NCI-H82 treated with DMSO at 0.1 percent for 48 hours (cell line): Measurements from ENCODE around the gene YWHAG.
"Not testable (repeated sequence)": the region's sequence is repeated elsewhere in the genome, so short reads cannot be mapped to it uniquely, and the experiment has no call there.

Source experiments
- DNase-seq: peaks from one replicate; lab custom pipeline; 2025; ENCODE audit not compliant: unreplicated experiment; lab: John Stamatoyannopoulos, UW

YWHAG gene

DNA sequence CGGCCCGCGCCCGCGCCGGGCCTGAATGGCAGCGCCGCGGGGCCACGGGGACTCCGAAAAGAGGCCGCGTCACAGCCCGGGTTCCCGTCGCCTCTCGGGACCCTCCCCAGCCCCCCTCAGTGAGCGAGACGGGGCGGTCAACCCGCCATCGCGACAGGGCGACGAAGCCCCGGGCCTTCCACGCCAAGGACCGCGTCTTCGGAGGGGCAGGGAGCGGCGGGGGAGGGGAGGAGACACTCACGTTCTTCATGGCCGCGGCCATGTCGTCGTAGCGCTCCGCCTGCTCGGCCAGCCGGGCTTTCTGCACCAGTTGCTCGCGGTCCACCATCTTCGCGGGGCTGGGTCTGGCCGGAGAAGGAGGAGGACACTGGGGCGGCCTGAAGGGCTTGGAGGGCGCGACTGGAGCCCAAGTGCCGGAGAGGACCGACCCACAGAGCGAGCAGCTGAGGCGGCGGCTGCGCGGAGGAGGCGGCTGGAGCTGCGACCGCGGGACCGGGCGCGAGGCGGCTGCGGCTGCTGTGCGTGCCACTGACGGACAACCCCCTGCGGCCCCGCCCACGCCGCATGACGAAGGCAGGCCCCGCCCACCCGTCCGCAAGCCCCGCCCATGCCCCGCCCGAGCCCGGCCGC lies at the start of gene YWHAG:
YWHAG (minus strand) TSS at position 511 of the 630 bp plus-strand sequence; CDS start at position 328, 183 bp downstream.
- peak; percentile 69 for DNase-seq

DNA sequence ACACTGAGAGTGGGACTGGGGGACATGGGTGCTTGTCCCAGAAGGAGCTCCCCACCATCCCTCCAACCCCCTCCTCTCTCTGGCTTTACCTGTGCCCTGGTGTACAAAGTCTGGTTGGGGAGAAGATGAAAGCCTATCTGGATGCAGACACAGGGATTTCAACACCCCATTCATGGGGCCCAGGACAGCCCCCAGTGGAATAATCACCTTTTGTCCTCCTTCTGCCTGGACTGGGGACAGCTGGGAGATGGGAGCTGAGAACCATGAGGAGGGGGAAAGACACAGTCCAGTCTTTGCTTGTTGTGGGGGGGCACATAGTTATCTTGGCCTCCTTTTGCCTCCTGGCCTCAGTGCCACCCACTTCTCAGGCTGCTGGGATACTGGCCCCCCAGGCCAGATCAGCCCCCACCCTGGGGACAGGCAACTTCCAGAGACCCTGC lies 49.4 kb upstream of the YWHAG start:
- no peak for DNase-seq

DNA sequence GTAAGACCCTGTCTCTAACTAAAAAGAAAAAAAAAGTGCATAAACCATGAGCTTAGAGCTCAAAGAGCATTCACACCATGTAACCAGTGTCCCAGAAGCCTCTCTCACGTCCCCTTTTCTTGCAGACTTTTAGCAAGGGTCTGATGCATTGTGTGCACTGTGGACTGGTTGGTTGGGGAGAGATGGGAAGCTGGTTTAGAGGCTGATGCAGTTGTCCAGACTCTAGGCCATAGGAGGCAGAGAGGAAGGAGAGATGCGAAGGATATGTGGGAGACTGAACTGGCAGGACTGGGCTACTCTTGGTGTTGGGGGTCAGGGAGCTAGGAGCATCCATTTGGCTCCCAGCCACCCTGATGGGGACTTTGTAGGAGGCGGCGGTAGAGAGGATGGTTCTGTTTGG lies 48.9 kb upstream of the YWHAG start:
- no peak for DNase-seq

DNA sequence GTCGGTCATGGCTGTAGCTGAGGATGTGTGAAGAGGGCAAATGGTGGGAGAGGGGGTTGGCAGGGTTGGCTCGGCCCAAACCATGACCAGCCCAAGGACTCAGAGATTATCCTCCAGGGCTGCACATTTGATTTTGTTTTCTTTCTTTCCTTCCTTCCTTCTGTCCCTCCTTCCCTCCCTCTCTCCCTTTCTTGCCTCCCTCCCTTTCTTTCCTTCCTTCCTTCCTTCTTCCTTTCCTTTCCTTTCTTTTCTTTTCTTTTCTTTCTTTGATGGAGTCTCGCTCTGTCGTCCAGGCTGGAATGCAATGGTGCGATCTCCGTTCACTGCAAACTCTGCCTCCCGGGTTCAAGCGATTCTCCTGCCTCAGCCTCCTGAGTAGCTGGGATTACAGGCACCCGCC lies 46.9 kb upstream of the YWHAG start:
- DNase-seq = no peak

DNA sequence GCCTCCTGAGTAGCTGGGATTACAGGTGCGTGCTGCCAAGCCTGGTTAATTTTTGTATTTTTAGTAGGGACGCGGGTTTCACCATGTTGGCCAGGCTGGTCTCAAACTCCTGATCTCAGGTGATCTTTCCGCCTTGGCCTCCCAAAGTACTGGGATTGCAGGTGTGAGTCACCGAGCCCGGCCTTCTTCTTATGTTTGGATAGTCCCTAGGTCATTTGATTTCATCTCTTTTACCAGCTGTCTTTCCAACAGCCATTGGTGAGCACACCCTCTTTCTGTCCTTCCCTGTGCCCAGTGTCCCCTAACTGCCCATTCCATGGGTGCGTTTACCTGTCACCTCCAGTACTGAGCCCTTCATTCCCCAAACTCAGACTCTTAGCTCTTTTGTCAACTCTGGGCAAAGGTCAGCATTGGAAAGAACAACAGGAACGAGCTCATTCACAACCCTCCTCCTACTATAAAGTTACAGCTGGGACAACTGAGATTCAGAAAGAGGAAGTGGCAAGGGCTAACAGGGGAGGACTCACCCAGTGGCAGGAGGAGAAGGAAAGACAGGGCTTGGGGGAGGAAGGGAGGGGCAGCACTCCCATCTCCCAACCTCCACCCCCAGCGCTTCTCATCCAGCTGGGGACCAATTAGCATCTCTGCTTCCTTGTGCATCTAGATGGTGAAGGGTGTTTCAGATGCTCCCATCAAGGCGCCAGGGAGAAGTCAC lies 45.1 kb upstream of the YWHAG start:
- no peak for DNase-seq

DNA sequence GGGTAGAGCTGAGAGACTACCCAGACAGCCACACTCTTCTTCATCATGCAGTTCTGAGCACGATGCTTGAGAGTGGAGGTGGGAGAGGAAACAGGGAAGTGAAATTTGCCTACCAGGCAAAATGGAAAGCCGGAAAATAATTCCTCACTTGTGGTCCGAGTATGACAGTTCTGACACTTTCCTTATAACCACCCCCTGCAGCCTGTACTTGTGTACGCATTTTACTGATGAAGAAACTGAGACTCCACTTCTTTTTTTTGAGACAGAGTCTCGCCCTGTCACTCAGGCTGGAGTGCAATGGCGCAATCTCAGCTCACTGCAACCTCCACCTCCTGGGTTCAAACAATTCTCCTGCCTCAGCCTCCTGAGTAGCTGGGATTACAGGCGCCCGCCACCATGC lies 44.3 kb upstream of the YWHAG start:
- DNase-seq = not testable (repeated sequence)

DNA sequence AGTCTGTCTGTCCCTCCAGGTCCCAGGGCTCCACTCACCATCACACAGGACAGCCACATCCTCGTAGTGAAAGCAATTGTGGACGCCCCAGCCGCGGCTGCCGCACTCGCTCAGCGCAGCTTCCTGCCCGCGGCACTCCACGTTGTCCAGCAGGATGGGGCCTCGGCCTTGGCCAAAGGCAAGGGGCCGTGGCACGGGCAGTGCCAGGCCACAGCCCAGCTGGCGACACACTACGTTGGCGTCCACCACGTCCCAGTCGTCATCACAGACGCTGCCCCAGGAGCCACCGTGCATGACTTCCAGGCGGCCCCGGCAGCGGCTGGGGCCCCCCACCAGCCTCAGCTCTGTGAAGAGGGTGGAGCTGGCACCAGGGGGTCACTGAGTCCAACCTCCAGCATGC lies 41.5 kb upstream of the YWHAG start:
- DNase-seq = no peak

DNA sequence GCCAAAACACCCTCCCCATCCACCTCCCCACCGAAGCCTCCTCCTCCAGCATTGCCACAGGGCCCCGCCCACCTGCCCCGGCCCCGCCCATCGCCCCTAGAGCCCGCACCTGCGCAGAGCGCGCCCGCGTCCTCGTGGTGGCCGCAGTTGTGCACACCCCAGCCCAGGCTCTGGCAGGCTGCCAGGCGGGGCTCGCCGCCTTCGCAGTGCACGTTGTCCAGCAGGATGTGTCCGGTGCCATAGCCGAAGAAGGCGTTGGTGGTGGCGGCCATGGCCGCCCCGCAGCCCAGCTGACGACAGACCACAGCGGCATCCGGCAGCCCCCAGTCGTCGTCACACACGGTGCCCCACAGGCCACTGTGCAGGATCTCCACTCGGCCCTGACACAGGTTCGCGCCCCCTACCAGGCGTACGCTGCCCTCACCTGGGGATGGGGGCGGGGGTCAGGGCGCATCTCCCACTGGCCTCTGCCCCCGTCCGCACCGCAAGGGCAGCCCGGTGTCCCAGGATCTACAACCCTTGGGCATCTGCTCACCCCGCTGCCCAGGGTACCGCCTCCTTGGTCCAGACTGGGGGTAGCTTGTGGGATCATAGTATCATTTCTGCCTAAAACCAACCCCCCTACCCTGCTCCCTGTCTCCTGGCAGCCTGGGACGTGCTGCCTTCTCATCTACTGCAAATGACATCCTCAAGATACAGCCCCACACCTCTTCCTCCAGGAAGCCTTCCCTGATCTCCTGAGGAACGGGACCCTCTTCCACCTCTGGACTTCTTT lies 38.8 kb upstream of the YWHAG start:
- peak; percentile 50 for DNase-seq

DNA sequence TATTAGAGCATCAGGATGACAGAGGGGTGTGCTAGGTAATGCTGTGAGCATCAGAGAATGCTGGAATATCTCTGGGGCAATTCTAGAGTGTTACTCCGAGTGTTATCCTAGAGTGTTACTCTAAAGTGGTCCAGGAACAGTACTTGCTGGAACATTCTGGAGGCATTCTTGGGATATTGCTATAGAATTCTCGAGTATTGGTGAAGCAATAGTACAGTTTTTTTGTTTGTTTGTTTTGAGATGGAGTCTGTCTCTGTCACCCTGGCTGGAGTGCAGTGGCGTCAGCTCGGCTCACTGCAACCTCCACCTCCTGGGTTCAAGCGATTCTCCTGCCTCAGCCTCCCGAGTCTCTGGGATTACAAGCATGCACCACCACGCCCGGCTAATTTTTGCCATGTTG lies 38.1 kb upstream of the YWHAG start:
- DNase-seq = no peak

DNA sequence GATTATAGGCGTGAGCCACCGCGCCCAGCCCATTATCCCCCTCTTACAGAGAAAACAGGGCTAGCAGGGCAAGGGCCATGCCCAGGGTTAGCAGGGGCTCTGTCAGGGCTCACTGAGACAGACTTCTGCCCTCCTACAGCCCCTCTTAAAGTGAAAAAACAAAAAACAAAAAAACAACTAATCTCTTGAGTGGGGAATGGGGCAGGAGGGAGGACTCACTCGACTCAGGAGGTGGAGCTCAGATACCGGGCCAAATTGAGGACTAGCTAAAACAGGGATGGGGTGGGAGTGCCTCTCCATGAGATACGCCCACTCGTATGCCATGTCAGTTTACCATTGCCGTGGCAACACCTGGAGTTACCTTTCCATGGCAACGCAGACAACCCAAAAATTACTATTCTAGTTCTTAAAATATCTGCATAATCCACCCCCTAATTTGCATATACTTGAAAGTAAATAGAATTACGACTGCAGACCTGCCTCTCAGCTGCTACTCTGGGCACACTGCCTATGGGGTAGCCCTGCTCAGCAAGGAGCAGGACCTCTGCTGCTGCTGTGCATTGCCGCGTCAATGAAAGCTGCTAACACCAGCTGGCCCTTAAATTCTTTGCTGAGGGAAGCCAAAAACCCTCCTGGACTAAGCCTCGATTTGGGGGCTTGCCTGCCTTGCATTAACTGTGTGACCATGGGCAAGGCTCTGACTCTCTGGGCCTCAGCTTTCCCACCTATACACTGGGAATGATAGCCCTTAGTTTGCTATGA lies 37.4 kb upstream of the YWHAG start:
- peak; percentile 85 for DNase-seq

DNA sequence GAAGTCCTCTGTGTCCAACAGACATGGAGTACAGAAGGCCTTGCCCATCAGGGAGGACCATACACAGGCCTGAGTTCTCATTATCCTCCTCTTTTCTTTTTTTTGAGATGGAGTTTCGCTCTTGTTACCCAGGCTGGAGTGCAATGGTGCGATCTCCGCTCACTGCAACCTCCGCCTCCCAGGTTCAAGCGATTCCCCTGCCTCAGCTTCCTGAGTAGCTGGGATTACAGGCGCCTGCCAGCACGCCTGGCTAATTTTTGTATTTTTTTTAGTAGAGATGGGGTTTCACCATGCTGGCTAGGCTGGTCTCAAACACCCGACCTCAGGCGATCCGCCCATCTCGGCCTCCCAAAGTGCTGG lies 36.8 kb upstream of the YWHAG start:
- not testable (repeated sequence) for DNase-seq

DNA sequence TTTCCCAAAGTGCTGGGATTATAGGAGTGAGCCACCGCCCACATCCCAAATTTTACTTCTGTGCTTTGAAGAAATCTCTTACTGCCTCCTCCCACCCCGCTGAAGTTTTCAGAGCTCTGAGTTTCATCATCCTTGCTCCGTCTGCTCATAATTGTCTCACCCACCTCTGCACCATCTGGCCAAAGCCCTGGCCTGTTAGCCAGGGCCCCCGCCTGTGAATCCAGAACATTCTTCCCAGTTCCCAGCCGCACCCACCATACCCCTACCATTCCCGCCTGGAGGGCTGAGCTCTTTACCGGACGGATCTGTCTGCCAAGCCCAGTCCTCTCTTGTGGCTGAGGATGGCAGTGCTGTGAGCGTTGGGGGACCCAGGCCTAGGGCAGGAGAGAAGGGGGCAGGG lies 36.2 kb upstream of the YWHAG start:
- peak; percentile 81 for DNase-seq

DNA sequence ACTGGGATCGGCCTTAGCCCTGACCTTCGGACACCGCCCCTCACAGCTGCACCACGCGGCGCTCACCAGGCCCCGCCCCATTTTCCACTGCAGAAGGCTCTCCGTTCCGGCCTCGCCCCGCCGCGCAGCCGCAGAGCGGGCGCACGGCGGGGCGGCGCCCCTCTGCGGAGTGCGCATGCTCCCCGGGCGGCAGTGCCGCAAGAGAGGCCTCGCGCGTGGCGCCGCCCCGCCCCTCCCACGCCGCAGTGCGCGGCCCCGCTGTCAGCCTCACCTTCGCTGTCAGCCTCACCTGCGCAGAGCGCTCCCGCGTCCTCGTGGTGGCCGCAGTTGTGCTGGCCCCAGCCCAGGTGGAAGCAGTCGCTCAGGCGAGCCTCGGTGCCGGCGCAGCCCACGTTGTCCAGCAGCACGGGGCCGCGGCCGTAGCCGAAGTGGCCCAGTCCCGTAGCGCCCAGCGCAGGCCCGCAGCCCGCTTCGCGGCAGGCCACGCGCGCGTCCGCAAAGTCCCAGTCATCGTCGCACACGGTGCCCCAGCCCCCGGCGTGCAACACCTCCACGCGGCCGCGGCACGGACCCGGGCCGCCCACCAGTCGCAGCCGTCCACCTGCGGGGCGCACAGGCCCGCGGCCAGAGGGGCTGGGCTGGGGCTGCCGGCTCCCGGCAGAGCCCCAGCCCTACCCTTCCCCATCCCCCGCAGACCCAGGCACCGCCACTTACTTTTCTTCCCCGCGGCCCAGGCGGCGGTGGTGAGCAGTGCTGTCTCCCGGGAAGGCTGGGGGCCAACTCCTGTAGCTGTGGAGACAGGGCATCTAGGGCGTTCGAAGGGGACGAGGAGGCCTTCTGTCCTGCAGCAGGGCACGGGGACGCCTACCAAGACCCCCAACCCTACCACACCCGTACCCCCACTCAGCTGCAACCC lies 34.6 kb upstream of the YWHAG start:
- DNase-seq = peak; percentile 91

DNA sequence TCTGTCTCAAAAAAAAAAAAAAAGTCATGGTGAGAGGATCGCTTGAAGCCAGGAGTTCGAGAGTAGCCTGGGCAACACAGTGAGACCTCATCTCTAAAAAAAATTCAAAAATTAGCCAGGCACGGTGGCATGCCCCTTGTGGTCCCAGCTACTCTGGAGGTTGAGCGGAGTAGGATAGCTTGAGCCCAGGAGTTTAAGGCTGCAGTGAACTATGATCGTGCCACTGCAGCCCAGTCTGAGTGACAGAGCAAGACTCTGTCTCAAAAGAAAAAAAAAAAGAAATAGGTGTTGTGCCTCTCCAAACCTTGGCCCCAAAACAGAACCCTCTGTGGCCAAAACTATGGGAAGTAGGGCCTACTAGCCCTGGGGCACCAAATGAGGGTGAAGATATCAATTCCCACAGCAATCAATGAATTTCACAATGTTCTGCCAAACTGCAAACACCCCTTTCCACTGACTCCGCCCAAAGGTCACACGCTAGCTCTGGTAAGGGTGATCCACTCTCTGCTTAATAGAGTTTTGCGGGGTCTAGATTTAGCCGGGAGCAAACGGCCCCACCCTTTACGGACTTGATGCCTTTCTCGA lies 33.8 kb upstream of the YWHAG start:
- DNase-seq = no peak

DNA sequence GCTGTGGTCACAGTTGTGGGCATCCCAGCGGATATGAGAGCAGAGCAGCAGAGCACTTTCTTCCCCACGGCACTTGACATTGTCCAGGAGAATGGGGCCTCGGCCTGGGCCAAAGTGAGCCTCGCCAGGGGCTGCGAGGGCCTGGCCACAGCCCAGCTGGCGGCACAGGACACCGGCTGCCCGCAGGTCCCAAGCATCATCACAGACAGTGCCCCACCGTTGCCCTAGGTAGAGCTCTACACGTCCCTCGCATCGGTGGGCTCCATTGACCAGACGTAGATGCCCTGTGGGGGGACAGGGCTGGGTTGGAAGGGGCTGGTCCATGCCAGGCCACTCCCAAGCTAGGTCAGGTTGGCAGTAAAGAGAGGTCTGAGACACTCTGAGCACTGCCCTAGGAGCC lies 31.3 kb upstream of the YWHAG start:
- DNase-seq = no peak

DNA sequence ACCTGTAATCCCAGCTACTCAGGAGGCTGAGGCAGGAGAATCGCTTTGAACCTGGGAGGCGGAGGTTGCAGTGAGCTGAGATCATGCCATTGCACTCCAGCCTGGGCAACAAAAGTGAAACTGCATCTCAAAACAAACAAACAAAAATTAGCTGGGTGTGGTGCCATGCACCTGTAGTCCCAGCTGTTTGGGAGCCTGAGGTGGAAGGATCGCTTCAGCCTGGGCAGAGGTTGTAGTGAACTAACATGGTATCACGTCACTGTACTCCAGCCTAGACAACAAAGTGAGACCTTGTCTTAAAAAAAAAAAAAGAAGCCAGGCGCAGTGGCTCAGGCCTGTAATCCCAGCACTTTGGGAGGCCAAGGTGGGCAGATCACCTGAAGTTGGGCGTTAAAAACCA lies 29.0 kb upstream of the YWHAG start:
- DNase-seq = not testable (repeated sequence)

DNA sequence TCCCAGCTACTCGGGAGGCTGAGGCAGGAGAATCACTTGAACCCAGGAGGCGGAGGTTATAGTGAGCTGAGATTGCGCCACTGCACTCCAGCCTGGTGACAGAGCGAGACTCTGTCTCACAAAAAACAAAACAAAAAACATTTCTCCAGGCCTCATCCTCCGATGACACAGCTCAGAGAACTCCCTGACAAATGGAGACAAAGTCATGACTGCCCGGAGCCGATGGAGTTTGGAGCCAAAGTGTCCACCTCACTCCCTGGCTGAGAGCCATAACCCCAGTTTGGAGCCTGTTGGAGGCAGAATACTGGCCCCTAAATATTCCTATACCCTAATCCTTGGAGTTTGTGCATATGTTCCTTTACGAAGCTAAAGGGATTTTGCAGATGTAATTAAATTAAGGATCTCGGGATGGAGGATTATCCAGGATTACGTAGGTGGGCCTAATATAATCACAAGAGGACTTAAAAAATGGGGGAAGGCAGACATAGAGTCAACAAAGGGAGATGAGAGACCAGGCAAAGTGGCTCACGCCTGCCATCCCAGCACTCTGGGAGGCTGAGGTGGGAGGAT lies 28.0 kb upstream of the YWHAG start:
- peak; percentile 98 for DNase-seq

DNA sequence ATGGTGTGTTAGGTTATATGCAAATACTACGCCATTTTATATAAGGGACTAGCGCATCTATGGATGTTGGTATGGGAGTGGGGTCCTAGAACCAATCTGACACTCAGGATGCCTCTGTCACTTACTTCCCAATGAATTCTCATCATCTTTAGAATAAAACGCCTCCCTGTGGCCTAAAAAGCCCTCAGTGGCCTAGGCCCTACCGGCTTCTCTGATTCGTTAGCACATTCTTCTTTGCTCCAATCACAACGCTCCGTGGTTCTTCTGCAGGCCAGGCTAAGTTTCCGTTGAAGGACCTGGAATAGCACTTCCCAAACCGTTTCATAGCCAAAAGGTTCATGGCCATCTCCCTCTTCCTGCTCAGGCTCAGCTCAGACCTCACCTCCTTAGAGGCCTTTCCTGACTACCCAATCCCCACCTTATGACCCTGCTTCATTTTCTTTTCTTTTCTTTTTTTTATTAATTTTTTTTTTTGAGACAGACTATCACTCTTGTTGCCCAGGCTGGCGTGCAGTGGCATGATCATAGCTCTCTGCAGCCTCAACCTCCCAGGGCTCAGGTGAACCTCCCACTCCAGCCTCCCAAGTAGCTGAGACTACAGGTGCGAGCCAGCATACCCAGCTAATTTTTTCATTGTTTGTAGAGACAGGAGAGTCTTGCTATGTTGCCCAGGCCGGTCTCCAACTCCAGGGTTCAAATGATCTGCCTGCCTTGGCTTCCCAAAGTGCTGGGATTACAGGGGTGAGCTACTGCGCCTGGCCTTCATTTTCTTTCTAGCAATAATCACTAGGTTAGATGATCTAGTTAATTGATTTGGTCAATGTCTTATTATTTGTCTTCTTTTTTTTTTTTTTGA lies 24.5 kb upstream of the YWHAG start:
- DNase-seq = no peak

DNA sequence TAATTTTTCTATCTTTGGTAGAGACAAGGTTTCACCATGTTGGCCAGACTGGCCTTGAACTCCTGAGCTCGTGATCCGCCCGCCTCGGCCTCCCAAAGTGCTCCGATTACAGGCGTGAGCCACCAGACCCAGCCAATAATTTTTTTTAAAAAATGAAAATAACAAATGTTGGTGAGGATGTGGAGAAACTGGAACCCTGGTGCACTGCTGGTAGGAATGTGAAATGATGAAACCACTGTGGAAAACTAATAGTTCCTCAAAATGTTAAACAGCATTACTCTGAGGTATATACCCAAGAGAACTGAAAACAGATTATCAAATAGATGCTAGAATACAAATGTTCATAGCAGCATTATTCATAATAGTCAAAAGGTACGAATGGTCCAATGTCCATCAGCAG lies 23.0 kb upstream of the YWHAG start:
- no peak for DNase-seq
